Stimulated activated naive CD4-positive, alpha-beta T cell (primary cell): ENCODE results near the gene PDE8B.

Source experiments
- DNase-seq, 6 experiments: peaks; one replicate each; lab custom pipeline; 2025; lab: John Stamatoyannopoulos, UW

PDE8B gene

DNA sequence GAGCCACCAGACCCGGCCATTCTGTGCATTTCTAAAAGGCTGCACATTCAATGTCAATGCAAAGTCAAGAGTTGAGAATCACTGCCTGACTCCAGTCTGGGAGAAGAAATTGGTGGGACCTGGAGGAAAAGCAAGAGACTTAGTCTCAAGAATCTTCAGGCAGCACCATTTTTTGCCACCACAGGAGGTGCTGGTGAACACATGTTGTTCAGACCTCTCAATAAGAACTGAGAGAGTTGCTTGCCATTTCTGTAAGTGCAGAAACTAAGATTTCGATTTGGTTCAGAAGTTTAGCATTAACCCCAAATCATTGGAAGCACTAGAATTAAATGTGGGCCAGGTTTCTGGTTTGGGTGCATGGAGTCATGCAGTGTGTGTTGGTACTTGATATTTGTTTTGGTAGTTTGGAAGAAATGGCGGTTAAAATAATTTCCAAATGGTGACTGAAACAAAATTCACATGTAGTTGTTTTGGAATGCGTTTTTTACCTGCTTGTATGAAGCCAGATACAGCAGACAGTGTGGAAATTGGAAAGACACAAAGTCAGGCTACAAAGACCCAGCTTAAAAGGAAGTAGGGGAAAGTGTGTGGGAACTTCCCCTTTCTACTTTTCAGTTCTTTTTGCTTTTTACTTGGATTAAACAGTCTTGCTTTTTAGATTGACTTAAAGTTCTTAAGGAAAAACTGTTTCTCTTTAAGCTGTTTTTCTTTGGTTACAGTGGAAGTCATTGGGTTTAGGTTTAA is 20.4 kb downstream of the PDE8B start:
- DNase-seq = no peak

DNA sequence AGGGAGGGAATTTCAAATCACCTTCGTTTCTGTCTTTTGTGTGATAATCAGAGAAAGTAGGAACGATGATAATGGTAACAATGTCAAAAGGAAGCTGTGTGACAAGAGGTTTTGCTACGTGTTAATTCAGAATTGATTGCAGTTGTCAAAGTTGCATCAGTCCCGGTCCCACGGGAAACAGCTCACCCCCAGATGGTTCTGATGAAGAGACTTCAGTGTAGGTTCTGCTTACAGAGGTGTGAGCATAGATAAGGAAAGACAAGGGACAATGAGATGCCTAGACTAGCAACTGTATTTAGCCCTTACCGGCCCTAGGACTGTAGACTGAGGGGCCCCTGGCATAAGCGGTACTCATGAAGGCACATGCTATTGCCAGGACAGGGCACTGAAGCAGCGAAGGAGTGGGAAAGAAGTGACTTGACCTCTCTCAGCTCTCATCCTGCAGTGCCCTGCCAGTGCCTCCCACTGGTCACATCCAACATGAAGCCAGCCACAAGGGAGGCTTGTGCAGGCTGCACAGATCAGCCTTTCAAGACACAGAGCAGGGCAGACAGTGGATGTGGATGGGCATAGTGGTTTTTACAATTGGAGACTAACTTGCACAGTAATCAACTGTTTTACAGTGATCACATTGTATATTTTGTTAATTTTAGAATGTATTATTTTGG is 21.1 kb downstream of the PDE8B start:
- DNase-seq = no peak

DNA sequence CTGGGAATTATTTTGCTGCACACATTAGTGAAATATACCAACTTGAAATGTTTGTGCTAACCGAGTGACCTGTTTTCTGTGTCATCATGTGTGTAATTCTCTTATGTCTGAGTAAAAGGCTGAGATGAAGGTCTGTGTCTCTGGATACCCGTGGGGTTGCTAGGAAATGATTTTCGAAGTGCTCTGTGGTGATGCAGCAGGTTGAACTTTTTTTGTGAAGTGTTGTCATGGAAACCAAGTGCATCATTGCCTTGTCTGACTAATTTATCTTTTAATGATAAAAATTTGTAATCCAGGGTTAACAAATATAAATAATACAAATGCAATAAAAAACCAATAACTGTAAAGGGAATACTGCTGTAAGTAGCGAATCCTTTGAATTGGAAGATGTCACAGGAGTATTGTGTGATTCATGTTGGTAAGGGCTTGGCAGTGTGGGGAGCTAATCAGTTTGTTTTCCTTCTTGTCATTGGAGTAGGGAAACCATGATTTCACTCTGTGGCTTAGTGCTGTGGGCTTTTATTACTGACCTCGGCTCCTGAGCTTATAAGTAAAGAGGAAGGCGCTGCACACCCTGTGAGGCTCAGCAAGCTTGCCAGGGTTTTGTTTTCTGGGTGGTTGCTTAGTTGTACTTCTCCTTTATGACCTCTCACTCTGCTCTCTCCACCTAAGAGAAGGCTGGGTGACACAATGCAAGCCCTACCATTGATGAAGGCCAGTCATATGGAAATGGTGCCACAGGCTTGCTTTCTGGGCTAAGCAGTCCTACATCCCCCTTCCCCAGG is 22.3 kb downstream of the PDE8B start:
- DNase-seq = no peak

DNA sequence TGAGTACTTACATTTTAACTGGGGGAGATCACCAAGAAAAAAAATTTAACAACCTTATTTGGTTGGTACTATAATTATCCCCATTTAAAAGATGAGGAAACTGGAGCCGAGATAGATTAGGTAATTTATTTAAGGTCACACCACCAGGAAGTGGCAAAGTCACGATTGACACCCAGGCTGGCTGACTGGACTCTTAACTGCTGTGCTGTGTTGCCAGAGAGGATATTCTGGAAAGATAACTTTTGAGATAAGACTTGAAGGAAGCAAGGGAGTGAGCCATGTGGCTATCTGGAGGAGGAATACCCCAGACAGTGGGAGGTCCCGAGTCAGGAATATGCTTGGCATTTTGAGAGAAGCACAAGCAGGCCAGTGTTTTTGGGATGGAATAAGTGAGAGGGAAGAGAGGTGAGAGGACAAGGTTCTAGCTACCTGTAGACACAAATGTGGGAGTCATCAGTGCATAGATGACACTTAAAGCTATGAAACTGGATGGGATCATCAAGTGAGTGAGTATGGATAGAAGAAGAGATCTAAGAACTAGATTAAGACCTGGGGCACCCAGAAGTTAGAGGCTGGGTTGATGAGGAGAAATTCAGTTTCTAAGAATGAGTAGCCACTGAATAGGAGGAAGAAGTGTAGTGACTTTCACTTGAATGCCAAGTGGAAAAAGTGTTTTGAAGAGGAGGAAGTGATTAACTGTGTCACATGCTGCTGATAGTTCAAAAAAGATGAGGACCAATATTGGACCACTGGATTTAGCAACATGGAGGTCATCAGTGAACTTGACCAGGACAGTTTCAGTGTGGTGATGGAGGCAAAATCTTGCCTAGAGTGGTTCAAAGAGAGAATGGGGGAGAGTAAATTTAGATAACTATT is 25.6 kb downstream of the PDE8B start:
- DNase-seq = no peak

DNA sequence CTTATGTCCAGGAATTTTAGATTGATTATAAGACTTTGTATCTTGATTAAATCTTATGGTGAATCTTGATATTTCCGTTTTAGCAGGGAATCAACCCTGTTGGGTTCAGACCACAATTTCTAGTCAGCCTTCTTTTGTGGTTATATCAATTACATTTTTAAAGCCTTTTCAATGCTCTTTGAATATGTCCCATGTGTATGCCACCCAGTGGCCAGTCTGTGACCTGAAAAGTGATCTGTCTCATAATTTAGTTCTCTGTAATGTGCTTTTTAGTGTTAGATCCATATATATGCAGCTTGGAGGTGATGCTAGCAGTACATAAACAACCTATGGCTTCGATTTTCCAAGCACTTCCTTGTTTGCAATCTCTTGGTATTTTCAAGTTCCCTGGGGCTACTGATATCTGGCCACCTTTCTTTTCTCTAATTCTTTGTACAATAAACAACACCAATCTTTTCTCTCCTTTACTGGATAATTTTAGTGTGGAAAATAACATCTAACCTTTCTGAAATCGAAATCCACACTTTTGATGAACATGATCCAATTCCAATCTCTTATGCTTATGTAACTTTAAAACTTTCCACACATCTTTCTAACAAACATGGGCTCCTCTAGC is 28.8 kb downstream of the PDE8B start:
- DNase-seq = peak in 2 of 6 experiments; percentile 4 to 6

DNA sequence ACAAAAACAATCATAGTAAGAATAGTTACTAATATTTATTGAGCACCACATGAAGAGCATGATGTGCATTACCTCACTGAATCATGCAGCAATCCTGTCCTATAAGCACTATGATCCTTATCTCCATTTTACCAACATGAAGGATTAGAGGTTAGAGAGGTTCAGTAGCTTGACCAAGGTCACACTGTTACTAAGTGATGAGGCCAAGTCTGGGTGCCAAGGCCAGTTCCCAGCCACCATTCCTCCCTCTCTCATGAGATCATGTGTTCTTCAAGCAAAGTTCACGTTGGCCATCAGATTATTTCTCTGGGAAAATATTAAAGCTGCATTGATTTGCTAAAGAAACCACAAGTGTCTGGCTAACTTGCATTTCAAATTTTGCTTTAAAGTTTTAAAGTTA is 31.0 kb downstream of the PDE8B start:
- DNase-seq = no peak

DNA sequence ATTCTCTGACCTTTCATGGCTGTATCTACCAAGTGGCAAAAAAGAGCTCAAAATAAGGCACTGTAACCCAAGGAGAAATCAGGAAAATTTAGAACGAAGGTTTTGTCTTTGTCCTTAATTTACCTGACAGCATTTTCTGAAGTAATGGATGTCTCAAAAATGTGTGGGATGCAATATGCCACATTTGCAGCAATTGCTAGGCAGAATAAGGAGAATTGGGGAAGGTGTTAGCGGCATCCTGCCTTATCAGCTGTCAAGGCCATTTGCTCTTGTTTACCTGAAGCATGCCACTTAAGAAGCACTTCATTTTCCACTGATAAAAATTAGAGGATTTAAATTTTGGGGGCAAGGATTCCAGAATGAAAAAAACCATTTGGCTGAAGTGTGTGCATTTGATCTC is 39.0 kb downstream of the PDE8B start:
- DNase-seq = no peak

DNA sequence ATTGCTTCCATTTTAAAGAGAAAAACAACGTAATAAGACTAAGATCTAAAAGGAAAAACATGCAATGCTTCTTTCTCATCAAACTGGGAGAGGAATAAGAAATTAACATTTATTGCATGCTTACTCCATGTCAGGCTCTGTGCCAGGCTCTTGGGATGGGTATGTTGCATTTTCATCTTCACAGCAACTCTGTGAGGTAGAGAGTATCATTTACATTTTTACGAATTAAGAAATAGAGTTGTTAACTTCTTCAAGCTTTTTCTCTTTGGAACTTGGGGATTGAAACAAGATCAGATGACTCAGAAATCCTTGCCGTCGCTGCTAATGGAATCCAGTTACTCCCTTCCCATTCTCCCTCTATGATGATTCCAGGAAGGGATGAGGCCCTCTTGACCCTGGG is 39.5 kb downstream of the PDE8B start:
- no peak for DNase-seq

DNA sequence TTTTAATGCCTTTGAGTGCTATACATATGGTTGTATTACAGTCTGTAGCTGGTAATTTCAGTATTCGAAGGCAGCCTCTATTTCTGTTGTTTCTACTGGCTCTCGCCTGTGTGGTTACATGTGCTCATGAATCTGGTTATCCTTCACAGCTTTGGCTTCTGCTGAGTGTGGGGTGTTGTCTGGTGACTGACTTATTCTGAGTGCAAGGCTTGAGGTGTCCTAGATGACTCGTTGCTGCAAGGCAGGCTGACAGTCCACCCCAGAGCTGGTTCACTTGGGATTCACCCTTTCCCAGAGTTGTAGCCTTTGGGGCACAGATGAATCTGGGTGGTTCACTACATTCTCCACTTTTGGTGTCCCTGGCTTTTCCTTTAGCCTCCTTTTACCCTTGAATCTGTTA is 41.4 kb downstream of the PDE8B start:
- DNase-seq = no peak

DNA sequence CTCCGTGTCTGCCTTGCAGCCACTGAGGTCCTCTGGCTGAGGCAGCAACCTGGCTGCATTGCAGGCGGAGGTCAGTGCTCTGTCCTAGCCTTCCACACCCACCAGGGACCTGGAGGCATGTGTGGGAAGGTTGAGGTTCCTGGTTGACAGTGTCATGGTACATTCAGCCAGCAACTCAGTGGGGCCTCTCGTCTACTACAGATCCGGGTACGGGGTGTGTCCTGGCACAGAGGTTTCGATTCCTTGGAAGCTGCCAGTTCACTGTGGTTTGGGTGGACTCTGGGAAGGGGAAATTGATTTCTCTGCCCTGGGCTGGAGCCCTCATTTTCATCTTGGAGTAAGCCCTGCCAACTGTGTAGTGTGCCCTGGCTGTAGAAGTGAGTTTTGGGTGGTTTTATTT is 45.1 kb downstream of the PDE8B start:
- peak in 1 of 6 experiments; percentile 1 for DNase-seq

DNA sequence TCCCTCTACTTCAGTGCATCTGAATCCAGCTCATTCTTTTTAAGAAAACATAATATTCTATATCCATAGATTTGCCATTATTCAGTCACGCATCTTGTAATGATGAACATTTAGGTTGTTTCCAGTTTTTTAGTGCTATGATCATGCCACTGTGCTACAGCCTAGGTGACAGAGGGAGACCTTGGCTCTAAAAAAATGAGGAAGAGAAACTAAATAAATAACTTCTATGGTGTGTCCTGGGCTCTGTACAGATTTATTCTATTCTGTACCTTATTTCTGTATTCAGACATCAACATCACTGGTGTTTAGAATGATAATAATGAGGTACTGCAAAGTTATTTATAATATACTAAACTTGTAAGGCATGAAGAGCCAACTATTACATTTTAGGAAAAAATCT is 45.9 kb downstream of the PDE8B start:
- DNase-seq = no peak

DNA sequence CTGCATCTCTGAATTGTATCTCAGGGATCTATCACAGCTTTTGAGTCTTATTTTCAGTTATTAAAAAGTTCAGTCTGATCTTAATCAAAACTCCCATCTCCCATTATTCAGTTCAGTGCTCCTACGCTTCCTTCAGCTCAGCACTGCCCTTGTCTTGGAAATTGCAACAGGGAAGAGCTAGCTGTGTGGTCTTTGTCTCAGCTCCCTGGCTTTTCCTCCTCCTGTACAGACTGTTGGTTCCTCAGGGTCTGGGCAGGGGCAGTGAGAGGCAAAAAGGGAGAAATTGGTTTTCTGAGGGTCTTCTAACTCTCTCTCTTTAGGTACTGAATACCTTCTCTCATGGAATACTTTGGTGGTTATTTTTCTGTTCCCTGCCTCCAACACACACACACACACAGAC is 48.2 kb downstream of the PDE8B start:
- DNase-seq = no peak

DNA sequence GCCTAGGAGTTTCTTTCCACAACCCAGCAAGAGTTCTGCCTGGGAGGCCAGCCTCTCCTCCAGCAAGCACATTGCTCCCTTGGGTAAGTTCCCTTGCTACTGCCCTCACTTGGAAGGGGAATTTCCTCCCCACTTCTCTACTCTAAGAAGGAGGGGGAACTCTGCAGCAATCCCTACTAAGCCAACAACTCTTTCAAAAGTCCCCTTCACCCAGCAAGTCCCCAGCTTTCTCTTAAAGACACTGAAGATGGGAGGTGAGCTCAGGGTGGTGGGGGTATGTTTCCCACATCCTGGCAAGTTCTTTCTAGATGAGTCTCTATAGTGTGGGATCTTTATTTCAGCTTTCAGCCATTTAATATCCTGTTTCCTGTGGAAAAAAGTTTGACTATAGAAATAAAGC is 49.0 kb downstream of the PDE8B start:
- no peak for DNase-seq

DNA sequence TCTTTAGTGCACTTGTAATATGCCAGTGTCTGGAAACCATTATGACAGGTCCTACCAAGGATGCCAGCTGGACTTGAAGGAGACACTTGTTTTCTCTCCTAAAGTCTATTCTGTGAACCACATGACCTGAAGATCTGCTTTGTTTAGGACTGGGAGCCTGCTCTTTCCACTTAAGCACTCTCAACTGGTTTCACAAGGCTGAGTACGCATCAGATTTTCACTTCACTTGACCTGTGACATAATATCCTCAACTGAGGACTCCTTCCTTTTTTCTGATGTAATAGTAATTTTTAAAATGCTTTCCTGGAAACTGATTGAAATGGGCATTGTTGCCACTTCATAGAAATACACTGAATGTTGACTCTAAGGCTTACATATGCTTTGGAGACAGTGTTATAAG is 52.2 kb downstream of the PDE8B start:
- no peak for DNase-seq

DNA sequence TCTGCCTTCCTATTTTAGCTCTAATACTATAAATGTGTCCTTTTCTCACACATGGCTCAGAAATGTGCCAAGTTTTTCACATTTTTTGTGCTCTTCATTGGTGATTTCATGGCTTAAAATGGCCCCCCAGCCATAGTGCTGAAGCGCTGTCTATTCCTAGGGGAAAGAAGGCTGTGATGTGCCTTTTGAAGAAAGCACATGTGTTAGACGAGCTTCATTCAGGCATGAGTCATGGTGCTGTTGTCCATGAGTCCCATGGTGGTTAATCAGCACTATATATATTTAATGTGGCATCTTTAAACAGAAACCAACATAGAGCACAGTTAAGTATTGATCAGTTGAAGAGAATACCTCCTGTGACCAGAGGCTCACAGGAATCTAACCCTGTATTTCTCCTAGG is 55.8 kb downstream of the PDE8B start:
- DNase-seq = no peak

DNA sequence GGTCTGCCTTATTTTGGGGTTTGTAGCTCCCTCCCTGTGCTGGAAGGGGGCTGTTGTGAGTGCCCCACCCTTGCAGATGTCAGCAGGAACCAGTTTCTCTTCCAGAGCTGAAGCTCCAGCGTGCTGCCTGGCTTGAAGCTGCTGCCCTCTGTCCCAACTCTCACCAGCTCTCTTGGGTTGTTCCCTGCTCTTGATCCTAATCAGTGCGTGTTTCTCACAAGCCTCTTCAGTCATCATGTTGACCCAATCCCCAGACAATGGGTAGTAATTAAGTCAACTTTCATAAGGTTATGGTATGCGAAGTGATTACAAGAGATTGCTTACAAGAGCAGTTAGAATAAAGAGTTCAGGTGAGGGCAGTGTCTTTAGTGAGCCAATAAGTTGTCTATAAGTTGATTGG is 57.0 kb downstream of the PDE8B start:
- DNase-seq = no peak

DNA sequence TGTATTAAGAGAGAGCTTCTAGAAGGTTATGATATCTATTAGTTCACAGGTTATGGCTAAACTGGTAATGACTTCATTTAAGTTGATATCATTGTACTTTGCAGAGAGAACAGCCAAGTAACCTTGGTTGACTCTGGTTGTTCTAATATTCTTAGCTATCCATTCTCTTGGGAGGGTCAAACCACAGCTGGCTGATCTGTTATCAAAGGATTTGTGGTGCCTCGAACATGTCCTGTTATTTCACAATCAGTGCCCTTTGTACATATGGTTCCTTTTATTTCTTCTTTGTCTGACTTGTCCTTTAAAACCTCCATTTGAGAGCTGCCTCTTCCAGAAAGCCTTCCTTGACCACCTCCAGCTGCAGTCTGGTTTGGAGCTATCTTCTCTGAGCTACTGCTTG is 61.7 kb downstream of the PDE8B start:
- DNase-seq = no peak

DNA sequence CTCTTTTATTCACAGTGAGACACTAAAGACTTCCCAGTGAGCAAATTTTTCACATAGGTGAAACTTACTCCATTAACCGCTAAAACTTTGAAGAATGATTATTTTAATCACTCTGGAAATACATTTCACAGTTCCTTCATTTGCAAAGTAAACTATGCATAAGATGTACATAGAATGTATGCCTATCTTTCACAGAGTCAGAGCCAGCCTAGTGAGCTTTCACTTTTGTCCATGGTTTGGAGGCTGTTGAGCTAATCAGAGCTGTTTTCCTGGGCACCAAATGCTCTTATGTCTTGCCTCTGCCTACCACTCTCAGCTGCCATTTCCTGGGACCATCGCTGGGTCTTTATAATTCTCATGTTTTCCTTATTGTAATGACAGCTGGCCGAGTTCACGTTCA is 67.3 kb downstream of the PDE8B start:
- peak in 1 of 6 experiments; percentile 35 for DNase-seq

DNA sequence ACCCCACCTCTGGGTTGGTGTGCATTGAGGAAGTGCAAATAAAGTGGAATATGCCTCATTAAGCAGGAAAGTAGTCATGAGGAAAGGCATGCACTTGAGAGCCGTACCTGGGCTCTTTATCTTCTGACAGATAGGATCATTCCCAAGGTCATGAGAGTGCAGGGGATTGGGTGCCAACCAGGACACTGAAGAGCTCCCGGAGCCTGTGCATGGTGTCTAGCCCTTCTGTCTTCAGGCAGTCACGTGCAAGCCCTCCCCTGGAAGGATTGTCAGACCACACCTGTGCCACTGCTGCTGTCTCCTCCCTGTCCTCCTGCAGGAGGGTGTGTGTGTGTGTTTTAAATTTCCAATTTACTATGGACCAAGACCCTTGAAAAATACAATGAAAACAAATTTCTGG is 69.6 kb downstream of the PDE8B start:
- no peak for DNase-seq

DNA sequence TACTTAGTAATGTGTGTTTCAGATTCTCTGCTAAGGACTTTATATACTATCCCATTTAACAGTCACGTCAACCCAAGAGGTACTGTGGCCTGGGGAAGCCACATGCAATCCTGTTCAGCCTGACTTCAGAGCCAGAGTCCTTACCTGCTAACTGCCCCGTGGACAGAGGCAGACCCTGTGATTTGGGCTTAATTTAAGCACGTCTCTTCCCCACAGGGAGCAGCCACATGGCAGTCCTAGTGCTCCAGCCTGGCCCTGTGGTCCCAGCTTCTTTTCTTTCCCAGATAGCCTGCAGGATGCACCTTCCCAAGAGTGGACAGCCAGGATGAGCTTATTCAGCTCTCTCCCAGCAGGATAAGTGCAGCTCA is 71.5 kb downstream of the PDE8B start:
- DNase-seq = no peak

DNA sequence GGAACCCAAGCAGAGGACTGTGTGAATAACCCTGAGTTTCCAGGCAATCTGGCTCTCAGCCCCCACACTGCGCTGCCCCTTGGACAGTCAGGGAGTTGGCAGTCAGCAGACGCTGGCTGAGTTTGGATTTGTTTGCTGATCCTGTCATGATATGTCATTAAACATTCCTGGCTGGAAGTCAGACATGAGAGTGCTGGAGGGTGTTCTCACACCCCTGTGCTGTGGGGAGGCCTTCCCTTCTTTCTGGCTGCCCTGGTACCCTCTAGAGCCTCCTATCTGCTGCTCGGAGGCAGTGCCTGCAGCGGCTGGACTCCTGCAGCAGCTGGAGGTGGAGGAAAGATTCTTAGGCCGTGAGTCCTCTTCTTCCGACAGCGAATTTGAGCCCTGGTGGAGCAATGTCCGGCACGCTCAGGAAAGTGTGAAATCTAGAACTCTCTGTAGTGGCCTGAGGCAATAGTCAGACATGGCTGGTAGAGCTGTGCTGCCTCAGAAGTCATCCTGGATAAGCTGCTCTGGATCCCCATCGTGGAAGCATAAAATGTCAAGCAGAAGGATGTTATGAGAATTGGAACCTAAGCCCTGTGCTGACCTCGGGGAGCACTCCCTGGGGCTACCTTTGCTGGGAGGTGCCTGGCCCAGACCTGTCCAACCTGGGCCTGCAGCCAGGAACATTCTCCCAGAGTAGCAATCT is 72.0 kb downstream of the PDE8B start:
- no peak for DNase-seq
